Left lung (tissue), 10 donors: Measurements from ENCODE around the gene SLC1A7. TPM values are rescaled to one million over a fixed set of nuclear protein-coding genes. Genes with fewer than 3 reads are reported as not detected.

Experiments
- ATAC-seq: fragments of 200-7000 bp; cut with Tn5 transposase; one replicate; pipeline ENCODE4 v1.9.1; 2020; ENCODE audit warnings: moderate library complexity
- DNase-seq, 4 donors: peaks; one replicate each; pipeline ENCODE4 v3.0.0-alpha.2; 2013 to 2020
- H3K27ac ChIP-seq, 2 donors: fragments of 200-600 bp; sonication (generic) in 1 of 2; one replicate each; pipeline versions ENCODE4 v1.5.0 to v1.8.0; 2020 to 2021
- H3K27me3 ChIP-seq, 2 donors: fragments of 200-600 bp; sonication (generic) in 1 of 2; one replicate each; pipeline versions ENCODE4 v1.5.0 to v1.8.0; 2020 to 2021
- H3K36me3 ChIP-seq, 2 donors: fragments of 200-600 bp; sonication (generic) in 1 of 2; one replicate each; pipeline versions ENCODE4 v1.5.0 to v1.8.0; 2020 to 2021
- H3K4me1 ChIP-seq, 2 donors: fragments of 200-600 bp; one replicate each; pipeline ENCODE4 v1.8.0; 2021
- H3K4me3 ChIP-seq, 2 donors: fragments of 200-600 bp; sonication (generic) in 1 of 2; one replicate each; pipeline versions ENCODE4 v1.5.0 to v1.8.0; 2020 to 2021; ENCODE audit warnings: mild to moderate bottlenecking in 1 of 2
- H3K9me3 ChIP-seq, 2 donors: fragments of 200-600 bp; sonication (generic) in 1 of 2; one replicate each; pipeline versions ENCODE4 v1.5.0 to v1.8.0; 2020 to 2021
- CTCF ChIP-seq, 2 donors: fragments of 200-600 bp; sonication (generic) in 1 of 2; IDR thresholded peaks; one replicate each; pipeline versions ENCODE4 v1.5.0 to v1.8.0; 2021; ENCODE audit warnings: antibody characterized with exemption in 2 of 2
- intact Hi-C, 2 donors: fragments of 100-400 bp; cut with DNase I; formaldehyde crosslinking; loops; one replicate each; pipeline versions ENCODE4 v1.11.2 to v1.14.2; 2022
- polyA plus RNA-seq, 6 donors: library from polyadenylated mRNA; unstranded; fragments of 120-200 nt; gene quantifications; one replicate each; pipeline ENCODE4 v1.2.1, GENCODE V29; 2013; ENCODE audit not compliant: insufficient read length in 6 of 6
- total RNA-seq, 2 donors: library from RNA; stranded (reverse); fragmentation: NEBNext Ultra II Directional; extraction: Animal tissue kit (Norgen Biotek cat#: 25700); gene quantifications; one replicate each; pipeline ENCODE4 v1.2.1, GENCODE V29; 2021
- donor health status: DM: no; HTN: yes; CAD: no.
- donor health status: DM: no; HTN: no; CAD: no.

Gene SLC1A7
- total and polyA plus RNA-seq, 8 donors: 0.38 to 1.2 (median 0.56) TPM

GRCh38 chr1:53110370-53111072, 31.9 kb downstream of the SLC1A7 start:
- Histone ChIP-seq H3K4me3 (no peak overlapping the region), H3K27ac (peak overlapping the region; percentile 8 to 39), H3K9me3 (peaks cover 0 to 3% of the 10 kb centered on the region in 2 donors), H3K36me3 (no peaks in the 10 kb centered on the region), H3K27me3 (no peaks in the 10 kb centered on the region), H3K4me1 (peaks cover 9 to 22% of the 10 kb centered on the region in 2 donors)
- intact Hi-C loops: no loop called here
- ATAC-seq (peak; percentile 72), DNase-seq (peak in 2 of 4 donors; percentile 58 to 73)
- no peak for TF ChIP-seq CTCF (IDR thresholded peaks at IDR 0.05)

GRCh38 chr1:53108646-53109580, 33.5 kb downstream of the SLC1A7 start:
- Histone ChIP-seq H3K9me3 (peaks cover 0 to 3% of the 10 kb centered on the region in 2 donors), H3K36me3 (no peaks in the 10 kb centered on the region), H3K4me1 (peaks cover 9 to 22% of the 10 kb centered on the region in 2 donors), H3K4me3 (no peak overlapping the region), H3K27me3 (no peaks in the 10 kb centered on the region), H3K27ac (peak overlapping the region in 1 of 2 donors; percentile 53)
- intact Hi-C loops: no loop called here
- peak; percentile 69 for ATAC-seq
- no peak for TF ChIP-seq CTCF (IDR thresholded peaks at IDR 0.05)
- peak in 1 of 4 donors; percentile 41 for DNase-seq

GRCh38 chr1:53107570-53108322, 34.7 kb downstream of the SLC1A7 start:
- intact Hi-C loops: no loop called here
- H3K27ac ChIP-seq: peak overlapping the region in 1 of 2 donors; percentile 58

GRCh38 chr1:53107090-53107489, 35.3 kb downstream of the SLC1A7 start:
- Histone ChIP-seq H3K9me3 (peaks cover 0 to 2% of the 10 kb centered on the region in 2 donors), H3K27me3 (no peaks in the 10 kb centered on the region), H3K4me3 (no peak overlapping the region), H3K36me3 (no peaks in the 10 kb centered on the region), H3K4me1 (peaks cover 9 to 22% of the 10 kb centered on the region in 2 donors), H3K27ac (no peak overlapping the region)
- DNase-seq (no peak), ATAC-seq (no peak)
- intact Hi-C loops: no loop called here
- TF ChIP-seq CTCF (IDR thresholded peaks at IDR 0.05): no peak

More at GRCh38 chr1:53107570-53108322, 34.7 kb downstream of the SLC1A7 start:
- no peak overlapping the region for H3K4me3 ChIP-seq
- TF ChIP-seq CTCF (IDR thresholded peaks at IDR 0.05): no peak
- ATAC-seq: peak; percentile 42
- H3K27me3 ChIP-seq: no peaks in the 10 kb centered on the region
- H3K9me3 ChIP-seq: peaks cover 0 to 3% of the 10 kb centered on the region in 2 donors
- H3K36me3 ChIP-seq: no peaks in the 10 kb centered on the region
- H3K4me1 ChIP-seq: peaks cover 9 to 22% of the 10 kb centered on the region in 2 donors
- DNase-seq: peak in 1 of 4 donors; percentile 52
